HG02852 (cell line): ENCODE results near the gene RUNX3.

ENCODE experiments used
- ATAC-seq: cut with Tn5 transposase; IDR thresholded peaks from one replicate; pipeline ENCODE4 v1.9.1; 2021; ENCODE audit warnings: mild to moderate bottlenecking, moderate library complexity; ENCODE audit not compliant: unreplicated experiment

Gene RUNX3

GRCh38 chr1:24948079-24948827 is 18.2 kb upstream of the RUNX3 start:
- ATAC-seq = no peak

GRCh38 chr1:24946861-24947658 is 17.0 kb upstream of the RUNX3 start:
- peak; percentile 77 for ATAC-seq

DNA sequence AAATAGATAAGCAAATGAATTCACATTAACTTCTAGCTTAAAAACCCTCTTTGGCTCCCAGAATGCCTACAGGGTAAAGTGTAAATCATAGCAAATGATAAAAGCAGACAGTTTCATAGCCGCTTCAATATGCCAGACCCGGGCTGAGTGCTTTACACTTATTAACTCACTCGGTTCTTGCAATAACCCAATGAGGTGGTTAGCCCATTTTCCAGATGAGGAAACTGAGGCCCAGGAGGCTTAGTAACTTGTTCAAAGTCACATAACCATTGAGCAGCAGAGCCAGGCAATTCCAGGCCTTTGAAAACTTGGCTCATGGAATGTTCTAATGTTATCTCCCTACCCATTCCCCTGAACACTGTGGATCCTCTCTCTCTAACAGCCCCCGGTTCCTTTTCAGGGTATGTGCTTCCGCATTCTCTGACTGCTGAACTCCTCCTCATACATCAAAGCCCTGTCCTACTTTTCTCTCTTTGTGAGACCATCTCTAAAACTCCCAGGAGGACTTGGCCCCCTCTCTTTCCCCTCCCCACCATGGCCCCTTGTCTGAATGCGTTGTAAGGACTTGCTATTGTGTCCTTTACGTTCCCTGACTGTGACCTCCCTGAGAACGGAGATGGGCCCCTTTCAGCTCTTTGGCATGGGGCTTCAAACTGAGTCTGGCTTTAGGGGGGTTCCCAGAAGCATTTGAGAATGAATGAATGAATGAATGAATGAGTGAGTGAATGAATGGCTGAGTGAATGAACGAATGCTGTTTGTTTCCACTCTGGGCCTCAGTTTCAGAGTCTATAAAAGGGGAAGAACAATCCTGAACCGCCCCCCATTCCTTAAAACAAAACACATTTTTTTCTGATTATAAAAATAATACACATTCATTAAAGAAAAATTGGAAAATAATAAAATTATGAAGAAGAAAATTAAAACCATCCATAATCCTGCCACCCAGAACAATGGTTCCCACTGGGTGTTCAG is 15.6 kb upstream of the RUNX3 start:
- ATAC-seq = no peak

DNA sequence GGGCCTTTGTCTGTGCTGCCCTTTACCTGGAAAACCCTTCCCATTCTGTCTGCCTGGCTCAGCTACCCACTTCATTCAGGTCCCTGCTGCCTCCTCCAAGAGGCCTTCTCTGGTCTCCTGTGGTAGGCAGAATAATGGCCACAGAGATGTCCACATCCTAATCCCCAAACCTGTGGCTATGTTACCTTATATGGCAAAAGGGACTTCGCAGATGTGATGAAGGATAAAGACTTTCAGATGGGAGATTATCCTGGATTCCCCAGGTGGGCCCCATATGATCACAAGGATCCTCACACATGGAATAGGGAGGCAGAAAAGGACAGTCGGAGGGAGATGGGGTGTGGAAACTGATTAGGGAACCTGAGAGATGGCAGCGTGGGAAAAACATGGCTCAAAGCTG is 14.2 kb upstream of the RUNX3 start:
- ATAC-seq = no peak

GRCh38 chr1:24942789-24943188 is 12.7 kb upstream of the RUNX3 start:
- ATAC-seq = no peak

DNA sequence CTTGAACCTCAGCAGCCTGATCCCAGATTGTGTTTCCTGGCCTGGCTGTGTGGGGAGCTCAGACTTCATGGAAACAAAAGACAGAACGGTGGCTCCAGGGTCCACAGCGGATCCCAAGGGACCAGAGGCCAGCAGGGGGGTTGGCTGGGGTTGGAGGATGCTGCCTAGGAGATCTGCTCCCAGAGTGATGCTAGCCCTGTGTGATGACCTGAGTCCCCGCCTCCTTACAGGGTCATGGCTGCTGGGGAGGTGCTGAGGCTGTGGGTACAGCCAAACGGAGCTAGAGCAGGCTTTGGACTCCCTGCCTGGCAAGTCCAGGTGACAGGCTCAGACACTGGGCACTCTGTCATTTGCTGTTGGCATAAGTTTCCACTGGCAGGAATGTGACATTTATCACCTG is 11.5 kb upstream of the RUNX3 start:
- no peak for ATAC-seq

DNA sequence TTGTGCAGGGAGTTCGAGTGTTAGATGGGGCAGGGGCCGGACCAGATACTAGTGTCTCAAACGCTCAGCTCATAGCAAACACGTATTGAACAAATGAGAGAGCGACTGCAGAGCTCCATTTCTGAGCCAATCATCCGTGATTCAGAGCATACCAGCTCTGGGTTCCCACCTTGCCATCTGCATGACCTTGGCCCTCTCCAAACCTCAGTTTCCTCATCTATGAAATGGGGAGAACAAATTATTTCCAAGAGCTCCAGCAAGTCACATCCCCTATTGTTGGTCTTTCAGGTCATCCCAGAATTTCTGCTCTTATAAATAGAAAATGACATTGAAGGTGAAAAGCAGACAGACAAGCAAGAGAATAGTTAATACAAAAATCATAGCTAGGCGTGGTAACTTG is 10.2 kb upstream of the RUNX3 start:
- no peak for ATAC-seq

DNA sequence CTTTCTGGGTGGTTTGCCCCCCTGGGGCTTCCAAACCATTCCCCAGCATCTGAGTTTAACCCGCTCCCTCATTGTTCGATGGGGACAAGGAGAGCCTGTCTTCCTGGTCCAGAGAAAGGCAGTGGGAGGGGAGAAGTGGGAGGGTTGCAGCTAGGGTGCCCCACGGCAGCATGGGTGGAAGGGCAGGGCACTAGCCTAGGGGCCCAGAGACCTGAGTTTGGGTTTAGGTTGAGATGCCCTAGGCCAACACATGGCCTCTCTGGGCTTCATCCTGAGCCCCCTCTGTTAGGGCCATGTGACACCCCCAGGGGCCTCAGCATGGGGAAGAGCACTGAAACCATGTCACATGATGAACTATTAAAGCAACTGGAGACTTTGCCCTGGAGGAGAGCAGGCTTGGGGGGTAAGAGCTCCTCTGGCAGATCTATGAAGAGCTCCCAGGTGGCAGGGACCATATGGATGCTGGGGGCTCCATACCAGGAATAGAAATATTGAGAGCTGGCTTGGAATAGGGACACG is 9.7 kb upstream of the RUNX3 start:
- ATAC-seq = no peak

GRCh38 chr1:24939040-24939674 is 9.1 kb upstream of the RUNX3 start:
- no peak for ATAC-seq

DNA sequence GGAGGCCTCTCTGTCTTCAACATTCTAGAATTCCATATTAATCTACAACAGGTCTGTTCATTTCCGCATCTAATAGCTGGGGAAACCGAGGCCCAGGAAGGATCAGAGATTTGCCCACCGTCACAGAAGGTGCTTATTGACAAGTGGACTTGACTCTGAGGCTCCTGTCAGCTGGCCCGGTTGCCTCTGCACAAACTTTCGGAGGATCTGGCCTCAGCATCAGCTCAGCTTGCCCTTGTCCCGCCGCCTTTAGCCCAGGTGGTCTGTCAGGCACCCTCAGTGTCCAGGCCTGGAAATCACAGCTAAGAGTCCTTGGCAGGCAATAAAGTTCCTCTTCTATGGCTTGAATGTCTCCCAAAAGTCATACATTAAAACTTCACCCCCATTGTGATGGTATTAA is 8.2 kb upstream of the RUNX3 start:
- no peak for ATAC-seq

DNA sequence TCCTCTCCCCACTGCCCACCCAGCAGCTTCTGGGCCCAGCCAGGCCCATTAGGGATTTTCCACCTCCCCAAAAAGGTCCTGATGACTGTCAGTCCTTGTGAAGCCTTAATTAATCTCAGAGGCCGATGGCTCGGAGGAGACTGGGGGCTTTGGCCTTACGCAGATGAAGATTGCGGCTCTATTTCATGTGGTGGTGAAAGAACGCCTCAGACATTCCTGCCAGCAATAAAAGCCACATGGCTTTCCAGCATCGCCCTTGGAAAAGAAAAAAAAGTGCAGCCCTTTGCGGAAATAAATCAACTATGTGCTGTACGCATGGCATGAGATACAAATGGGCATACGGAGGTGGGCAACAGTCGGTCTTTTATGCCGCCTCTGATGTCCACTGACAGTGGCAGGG is 6.6 kb upstream of the RUNX3 start:
- no peak for ATAC-seq

DNA sequence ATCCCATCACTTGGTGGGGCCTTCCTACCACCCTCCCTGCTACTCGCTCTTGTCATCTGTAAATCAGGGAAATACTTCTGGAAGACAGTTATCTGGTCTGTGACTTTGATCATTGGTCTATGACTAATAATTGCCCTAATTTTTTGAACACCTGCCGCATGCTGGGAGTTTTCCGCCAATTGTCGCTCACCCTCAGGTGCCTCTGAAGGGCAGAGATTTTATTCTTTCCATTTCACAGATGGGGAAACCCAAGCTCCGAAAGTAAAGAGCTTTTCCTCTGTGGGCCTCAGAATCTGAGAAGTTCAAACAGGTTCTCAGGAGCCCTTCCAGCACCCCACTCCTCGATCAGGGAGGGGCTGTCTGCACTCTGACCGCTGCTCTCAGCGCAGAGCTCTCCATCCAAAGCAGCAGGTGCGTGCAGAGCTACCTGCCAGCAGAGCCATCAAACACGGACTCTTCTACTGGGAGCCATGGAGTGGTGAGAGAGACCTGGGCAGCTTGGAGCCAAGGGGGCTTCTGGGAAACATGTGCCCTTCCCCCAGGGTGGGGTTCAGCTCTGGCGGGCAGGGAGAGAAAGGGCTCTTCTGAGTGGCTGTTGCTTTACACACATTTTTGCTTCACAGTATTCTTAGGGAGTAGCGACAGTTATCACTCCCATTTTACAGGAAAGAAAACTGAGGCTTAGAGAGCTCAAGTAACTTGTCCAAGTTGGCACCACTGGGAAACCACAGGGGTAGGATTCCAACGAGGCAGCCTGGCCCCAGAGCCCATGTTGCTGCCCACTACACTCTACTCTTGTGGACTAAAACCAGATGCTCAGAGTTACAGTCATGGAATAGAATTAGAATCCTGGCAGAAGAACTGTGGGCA is 5.8 kb upstream of the RUNX3 start:
- ATAC-seq = no peak

GRCh38 chr1:24935196-24935526 is 5.1 kb upstream of the RUNX3 start:
- no peak for ATAC-seq

DNA sequence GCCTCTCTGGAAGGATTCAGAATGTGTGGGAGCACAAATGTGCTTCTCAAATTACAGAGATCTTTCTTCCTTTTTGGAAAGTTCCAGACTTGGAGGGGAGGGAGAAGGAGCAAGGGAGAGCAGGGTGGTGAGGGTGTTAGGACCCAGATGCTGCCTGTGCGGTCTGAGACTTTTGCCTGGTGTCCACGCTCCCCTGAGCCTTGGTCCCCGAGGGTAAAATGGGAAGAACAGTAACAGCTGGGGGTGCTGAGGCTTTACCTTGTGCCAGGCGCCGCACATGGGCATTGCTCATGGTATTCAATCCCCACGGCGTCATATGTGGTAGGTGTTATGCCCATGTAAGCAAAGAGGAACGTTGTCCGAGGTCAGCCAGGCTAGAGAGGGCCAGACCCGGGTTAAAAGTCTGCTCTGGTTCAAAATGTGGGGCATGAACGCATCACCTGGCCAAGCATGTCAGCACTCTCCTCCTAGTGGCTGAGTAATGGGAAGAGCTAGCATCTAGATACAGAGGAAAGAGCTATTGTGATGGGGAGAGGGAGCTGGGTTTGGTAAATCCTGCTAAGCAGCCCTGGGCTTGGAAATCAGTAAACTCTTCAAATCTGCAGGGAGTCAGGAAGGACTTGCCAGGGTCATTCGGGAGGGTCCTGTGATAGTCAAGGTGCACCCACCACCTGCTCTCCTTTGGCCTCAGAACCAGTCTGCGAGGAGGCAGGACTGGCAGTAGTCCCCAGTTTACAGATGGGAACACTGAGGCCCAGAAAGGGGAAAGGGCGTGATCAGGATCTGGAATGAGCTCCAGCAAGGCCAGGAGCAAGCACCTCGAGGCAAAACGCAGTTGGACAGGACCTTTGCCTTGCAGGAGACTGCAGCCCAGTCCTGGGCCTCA is 4.5 kb upstream of the RUNX3 start:
- no peak for ATAC-seq

GRCh38 chr1:24933468-24933867 is 3.4 kb upstream of the RUNX3 start:
- ATAC-seq = no peak

DNA sequence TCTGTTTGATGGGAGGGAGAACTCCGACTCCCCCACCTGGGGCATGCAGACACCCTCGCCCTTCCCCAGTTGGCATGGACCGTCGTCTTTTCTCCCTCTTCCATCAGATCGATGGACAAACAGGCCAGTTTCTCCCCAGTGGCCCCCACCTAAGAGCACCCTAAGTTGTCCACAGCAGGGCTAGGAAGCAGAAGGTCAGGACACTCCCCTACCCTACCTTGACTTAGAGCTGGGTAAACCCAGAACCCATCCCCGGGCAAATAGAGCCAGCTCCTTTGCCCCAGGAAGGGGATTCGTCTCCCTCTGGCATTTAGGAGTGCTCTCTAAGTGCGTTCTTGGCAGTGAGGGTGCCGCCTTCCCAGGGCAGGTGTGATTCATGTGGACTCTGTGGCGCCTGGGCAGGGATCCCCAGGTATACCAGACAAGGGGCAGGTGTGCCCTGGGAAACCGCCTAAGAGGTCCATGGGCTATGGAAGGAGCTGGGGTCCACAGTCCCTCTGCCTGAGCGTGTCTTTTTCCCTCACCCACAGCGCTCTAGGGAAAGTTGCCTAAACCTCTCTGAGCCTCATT is 2.7 kb upstream of the RUNX3 start:
- ATAC-seq = no peak

GRCh38 chr1:24932284-24932683 is 2.2 kb upstream of the RUNX3 start:
- ATAC-seq = no peak

GRCh38 chr1:24931468-24932231 is 1.6 kb upstream of the RUNX3 start:
- no peak for ATAC-seq
